KBM-7 (cell line): ENCODE measurements around the gene NELL2.

ENCODE experiments used
- DNase-seq: peaks from one replicate; pipeline ENCODE4 v3.0.0-alpha.2; 2015
- in situ Hi-C: fragments of 300-500 bp; cut with MboI; formaldehyde crosslinking; loops from 2 replicates; pipeline ENCODE4 v1.14.3; 2020; ENCODE audit warnings: low sequenced_read_pairs, low pct_unique_long_range_greater_than_20kb, mixed read lengths

NELL2 gene

GRCh38 chr12:44653861-44654527 lies 222.1 kb downstream of the NELL2 start:
- in situ Hi-C loops, result no loop called here
- no peak for DNase-seq

GRCh38 chr12:44649693-44650092 lies 226.4 kb downstream of the NELL2 start:
- in situ Hi-C loops, result no loop called here

GRCh38 chr12:44647917-44648690 lies 228.0 kb downstream of the NELL2 start:
- in situ Hi-C loops, result no loop called here
- DNase-seq, result no peak

More at GRCh38 chr12:44649693-44650092, 226.4 kb downstream of the NELL2 start:
- no peak for DNase-seq

GRCh38 chr12:44640427-44641190 lies 235.5 kb downstream of the NELL2 start:
- in situ Hi-C loops, result no loop called here
- no peak for DNase-seq

- in situ Hi-C loops, result no loop called here
- DNase-seq, result no peak
Observed at GRCh38 chr12:44637875-44638274, 238.2 kb downstream of the NELL2 start.

- in situ Hi-C loops, result no loop called here
- DNase-seq, result no peak
Observed at GRCh38 chr12:44628180-44628579, 247.9 kb downstream of the NELL2 start.

- in situ Hi-C loops, result no loop called here
- no peak for DNase-seq
Observed at GRCh38 chr12:44627387-44628166, 248.5 kb downstream of the NELL2 start.

- in situ Hi-C loops, result no loop called here
Observed at GRCh38 chr12:44626883-44627282, 249.2 kb downstream of the NELL2 start.

GRCh38 chr12:44618946-44619345 lies 257.2 kb downstream of the NELL2 start:
- no peak for DNase-seq
- in situ Hi-C loops, result no loop called here

More at GRCh38 chr12:44626883-44627282, 249.2 kb downstream of the NELL2 start:
- DNase-seq, result no peak

GRCh38 chr12:44616402-44616801 lies 259.7 kb downstream of the NELL2 start:
- DNase-seq, result no peak
- in situ Hi-C loops, result no loop called here

- in situ Hi-C loops, result no loop called here
- DNase-seq, result no peak
Observed at GRCh38 chr12:44611538-44611937, 264.6 kb downstream of the NELL2 start.

GRCh38 chr12:44603701-44604100 lies 272.4 kb downstream of the NELL2 start:
- no peak for DNase-seq
- in situ Hi-C loops, result no loop called here

- in situ Hi-C loops, result no loop called here
- no peak for DNase-seq
Observed at GRCh38 chr12:44592626-44593025, 283.5 kb downstream of the NELL2 start.

GRCh38 chr12:44589697-44590096 lies 286.4 kb downstream of the NELL2 start:
- DNase-seq, result no peak

GRCh38 chr12:44588651-44589050 lies 287.5 kb downstream of the NELL2 start:
- in situ Hi-C loops, result no loop called here
- DNase-seq, result no peak

More at GRCh38 chr12:44589697-44590096, 286.4 kb downstream of the NELL2 start:
- in situ Hi-C loops, result no loop called here

- in situ Hi-C loops, result no loop called here
- no peak for DNase-seq
Observed at GRCh38 chr12:44584625-44585024, 291.5 kb downstream of the NELL2 start.

GRCh38 chr12:44582521-44582920 lies 293.6 kb downstream of the NELL2 start:
- DNase-seq, result no peak
- in situ Hi-C loops, result no loop called here

- in situ Hi-C loops, result no loop called here
- no peak for DNase-seq
Observed at GRCh38 chr12:44581642-44582242, 294.4 kb downstream of the NELL2 start.

GRCh38 chr12:44574586-44574985 lies 301.5 kb downstream of the NELL2 start:
- in situ Hi-C loops, result no loop called here
- no peak for DNase-seq
